Body of pancreas (tissue), 4 donors: ENCODE results near the gene KMT5C. TPM values are rescaled to one million over a fixed set of nuclear protein-coding genes. Genes with fewer than 3 reads are reported as not detected.

Experiments used
- ATAC-seq: fragments of 150-250 bp; one replicate; pipeline ENCODE4 v1.9.1; 2016
- DNase-seq, 4 donors: peaks; one replicate each; pipeline ENCODE4 v3.0.0-alpha.2; 2019
- H3K27ac ChIP-seq, 4 donors: fragments of 200-600 bp; sonication (generic); 1 replicate in 3 of 4; 2 replicates in 1 of 4; pipeline versions ENCODE4 v1.5.1 to v1.6.1; 2016 to 2019; ENCODE audit warnings: mild to moderate bottlenecking in 1 of 4, mixed read lengths in 1 of 4, moderate library complexity in 1 of 4
- H3K27me3 ChIP-seq, 2 donors: fragments of 200-600 bp; sonication (generic); one replicate each; pipeline ENCODE4 v1.6.0; 2016; ENCODE audit warnings: mild to moderate bottlenecking in 1 of 2
- H3K36me3 ChIP-seq, 2 donors: fragments of 200-600 bp; sonication (generic); replicated peaks in 1 of 2; 2 replicates each; pipeline ENCODE4 v1.5.1; 2016; ENCODE audit warnings: low read depth in 2 of 2; ENCODE audit not compliant: insufficient read depth in 1 of 2
- H3K4me1 ChIP-seq: fragments of 200-600 bp; sonication (generic); one replicate; pipeline ENCODE4 v1.6.0; 2016
- H3K4me3 ChIP-seq, 2 donors: fragments of 200-600 bp; sonication (generic); 1 replicate in 1 of 2; 2 replicates in 1 of 2; pipeline ENCODE4 v1.5.1; 2016 to 2019
- H3K9me3 ChIP-seq, 3 donors: fragments of 200-600 bp; sonication (generic); 1 replicate in 2 of 3; 2 replicates in 1 of 3; pipeline ENCODE4 v1.5.1; 2016
- CTCF ChIP-seq, 7 experiments: fragments of 450-650 bp in 4 of 7; fragments of 200-600 bp in 3 of 7; sonication (generic) in 3 of 7; IDR thresholded peaks; one replicate each; pipeline ENCODE4 v1.5.1; 2016 to 2019; ENCODE audit warnings: antibody characterized with exemption in 7 of 7
- POLR2A ChIP-seq, 3 donors: fragments of 450-650 bp; IDR thresholded peaks; one replicate each; pipeline ENCODE4 v1.6.1; 2016; ENCODE audit warnings: antibody characterized with exemption in 3 of 3, mild to moderate bottlenecking in 2 of 3
- WGBS, 2 donors: methylation state at CpG; one replicate each; pipeline ENCODE4 v1.1.5; 2017; 5-methylcytosine and 5-hydroxymethylcytosine counted together
- intact Hi-C: fragments of 100-400 bp; cut with DNase I; formaldehyde crosslinking; loops from one replicate; pipeline ENCODE4 v1.15.1; 2023
- total RNA-seq, 2 donors: library from RNA; depleted of rRNA; stranded (reverse); fragments of >200 nt; gene quantifications; one replicate each; pipeline ENCODE4 v1.1.0, GENCODE V29; 2016

The KMT5C gene
- total RNA-seq, 2 donors from 2014 or later: 14.8 to 17.6 TPM

- no peak overlapping the region for H3K27ac ChIP-seq
- H3K9me3 ChIP-seq: no peaks in the 10 kb centered on the region
- H3K27me3 ChIP-seq: no peaks in the 10 kb centered on the region
- 11 to 24% methylated on average over 20 to 42 of the region's 42 CpGs for WGBS, 2 donors
- no peak for TF ChIP-seq POLR2A (IDR thresholded peaks at IDR 0.05)
- peak; percentile 91 to 97 (median 96) for TF ChIP-seq CTCF (IDR thresholded peaks at IDR 0.05)
- DNase-seq: peak; percentile 88 to 92 (median 90)
- peaks cover 10% of the 10 kb centered on the region for H3K4me1 ChIP-seq
- no peak overlapping the region for H3K4me3 ChIP-seq
- peak; percentile 87 for ATAC-seq
- H3K36me3 ChIP-seq: no peaks in the 10 kb centered on the region
- intact Hi-C loops: loop anchor here (10.0 kb wide), 1 partner anchor 83 kb away; the partner anchor contains the start of genes RPL28 and TMEM238
These were observed 38.0 kb upstream of the KMT5C start for GRCh38 chr19:55301459-55302317.

DNA sequence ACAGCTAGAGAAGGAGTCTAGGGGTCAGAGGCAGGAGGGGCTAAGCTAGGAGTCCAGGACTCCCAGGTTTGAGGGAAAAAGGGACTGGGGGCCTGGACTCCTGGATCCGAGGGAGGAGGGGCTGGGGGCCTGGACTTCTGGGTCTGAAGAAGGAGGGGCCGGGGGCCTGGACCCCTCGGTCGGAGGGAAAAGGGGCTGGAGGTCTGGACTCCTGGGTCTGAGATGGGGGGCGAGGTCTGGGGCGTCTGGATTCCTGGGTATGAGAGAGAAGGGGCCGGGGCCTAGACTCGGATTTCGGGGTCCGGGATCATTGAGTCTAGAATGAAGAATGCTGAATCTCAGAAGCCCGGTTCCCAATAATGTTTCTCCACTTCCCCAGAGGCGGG lies 37.4 kb upstream of the KMT5C start:
- H3K4me1 ChIP-seq: peaks cover 10% of the 10 kb centered on the region
- intact Hi-C loops: loop anchor here (10.0 kb wide), 1 partner anchor 82 kb away; the partner anchor contains the start of genes RPL28 and TMEM238
- DNase-seq (no peak), ATAC-seq (no peak)
- no peaks in the 10 kb centered on the region for H3K27me3 ChIP-seq
- H3K9me3 ChIP-seq: no peaks in the 10 kb centered on the region
- TF ChIP-seq POLR2A (IDR thresholded peaks at IDR 0.05): no peak
- no peak for TF ChIP-seq CTCF (IDR thresholded peaks at IDR 0.05)
- 53 to 70% methylated on average over 12 of the region's 12 CpGs for WGBS, 2 donors
- no peak overlapping the region for H3K27ac ChIP-seq
- H3K4me3 ChIP-seq: no peak overlapping the region
- no peaks in the 10 kb centered on the region for H3K36me3 ChIP-seq

GRCh38 chr19:55303477-55303876 lies 36.2 kb upstream of the KMT5C start:
- WGBS, 2 donors: 68 to 88% methylated on average over 10 to 11 of the region's 11 CpGs
- Histone ChIP-seq H3K4me1 (peaks cover 10% of the 10 kb centered on the region), H3K27me3 (no peaks in the 10 kb centered on the region), H3K27ac (no peak overlapping the region), H3K9me3 (no peaks in the 10 kb centered on the region), H3K36me3 (no peaks in the 10 kb centered on the region), H3K4me3 (no peak overlapping the region)
- ATAC-seq (no peak), DNase-seq (no peak)
- intact Hi-C loops: loop anchor here (10.0 kb wide), 1 partner anchor 81 kb away; the partner anchor contains the start of genes RPL28 and TMEM238
- TF ChIP-seq CTCF (IDR thresholded peaks at IDR 0.05) (no peak), POLR2A (IDR thresholded peaks at IDR 0.05) (no peak)

DNA sequence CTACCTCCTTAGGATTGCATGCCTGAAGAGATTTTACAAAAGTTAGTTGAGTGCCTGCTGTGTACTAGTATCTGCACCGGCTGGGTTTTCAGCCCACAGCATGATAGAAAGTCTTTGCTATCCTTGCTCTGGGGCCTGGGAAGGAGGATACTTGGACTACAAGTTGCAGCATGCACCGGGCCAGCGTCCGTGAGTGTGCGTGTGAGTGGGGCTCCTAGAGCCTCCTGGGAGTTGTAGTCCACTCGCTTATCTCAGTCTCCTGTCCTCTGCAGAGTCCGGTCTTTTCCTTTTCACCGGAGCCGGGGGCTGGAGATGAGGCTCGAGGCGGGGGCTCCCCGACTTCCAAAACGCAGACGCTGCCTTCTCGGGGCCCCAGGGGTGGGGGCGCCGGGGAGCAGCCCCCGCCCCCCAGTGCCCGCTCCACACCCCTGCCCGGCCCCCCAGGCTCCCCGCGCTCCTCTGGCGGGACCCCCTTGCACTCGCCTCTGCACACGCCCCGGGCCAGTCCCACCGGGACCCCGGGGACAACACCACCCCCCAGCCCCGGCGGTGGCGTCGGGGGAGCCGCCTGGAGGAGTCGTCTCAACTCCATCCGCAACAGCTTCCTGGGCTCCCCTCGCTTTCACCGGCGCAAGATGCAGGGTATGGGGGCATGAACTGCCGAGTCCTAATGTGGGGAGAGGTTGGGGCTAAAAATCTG lies 35.2 kb upstream of the KMT5C start:
- no peaks in the 10 kb centered on the region for H3K27me3 ChIP-seq
- 86 to 87% methylated on average over 27 to 38 of the region's 39 CpGs for WGBS, 2 donors
- H3K4me1 ChIP-seq: peaks cover 10% of the 10 kb centered on the region
- no peak overlapping the region for H3K4me3 ChIP-seq
- intact Hi-C loops: loop anchor here (10.0 kb wide), 1 partner anchor 80 kb away; the partner anchor contains the start of genes RPL28 and TMEM238
- no peaks in the 10 kb centered on the region for H3K36me3 ChIP-seq
- TF ChIP-seq CTCF (IDR thresholded peaks at IDR 0.05) (no peak), POLR2A (IDR thresholded peaks at IDR 0.05) (no peak)
- DNase-seq (peak in 3 of 4 donors; percentile 26 to 42 (median 30)), ATAC-seq (no peak)
- H3K9me3 ChIP-seq: no peaks in the 10 kb centered on the region
- no peak overlapping the region for H3K27ac ChIP-seq
